Adipose tissue (tissue), 3 donors: Measurements from ENCODE around the gene PPP1R26. TPM values are rescaled to one million over a fixed set of nuclear protein-coding genes. Genes with fewer than 3 reads are reported as not detected.

ENCODE experiments used
- H3K27ac ChIP-seq: one replicate; pipeline ENCODE4 v1.5.1; 2013; ENCODE audit warnings: low read depth, low read length
- WGBS, 3 donors: extraction: QIAGEN DNeasy Blood & Tissue Kit; methylation state at CpG; one replicate each; pipeline ENCODE4 v1.1.7; 2013; 5-methylcytosine and 5-hydroxymethylcytosine counted together
- polyA plus RNA-seq, 3 donors: library from polyadenylated mRNA; stranded (reverse); fragments of 200-250 nt; gene quantifications; one replicate each; pipeline ENCODE4 v1.2.3, GENCODE V29; 2013
- donor health status: healthy with polysubstance abuse.
- donor health status: Bipolar disorder and iron deficiency.
- donor health status: healthy.

Gene PPP1R26
- polyA plus RNA-seq, 3 donors = 5.3 to 5.9 (median 5.9) TPM

DNA sequence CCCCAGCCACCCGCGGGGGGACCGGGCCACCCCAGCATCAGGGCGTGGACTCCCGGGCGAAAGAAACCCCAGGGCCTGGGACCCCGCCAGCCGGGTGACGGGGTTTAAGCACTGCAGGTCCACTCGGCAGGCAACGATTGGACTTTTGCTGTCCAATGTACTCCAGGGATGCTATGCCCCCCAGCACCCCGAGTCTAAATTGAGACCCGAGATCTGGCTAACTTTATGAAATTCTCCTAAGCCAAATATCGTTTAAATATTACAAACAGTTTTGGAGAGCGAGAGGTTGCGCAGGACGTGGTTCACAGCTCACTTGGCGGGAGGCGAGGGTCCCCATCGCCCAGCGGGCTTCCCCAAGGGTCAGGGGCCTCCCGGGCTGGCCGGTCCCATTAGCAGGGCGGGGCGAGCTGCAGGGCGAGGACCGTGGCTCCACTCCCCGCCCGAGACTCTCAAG lies 20.5 kb downstream of the PPP1R26 start:
- 0 to 1% (median 0%) methylated on average over 29 of the region's 29 CpGs for WGBS, 3 donors
- no peak overlapping the region for H3K27ac ChIP-seq

DNA sequence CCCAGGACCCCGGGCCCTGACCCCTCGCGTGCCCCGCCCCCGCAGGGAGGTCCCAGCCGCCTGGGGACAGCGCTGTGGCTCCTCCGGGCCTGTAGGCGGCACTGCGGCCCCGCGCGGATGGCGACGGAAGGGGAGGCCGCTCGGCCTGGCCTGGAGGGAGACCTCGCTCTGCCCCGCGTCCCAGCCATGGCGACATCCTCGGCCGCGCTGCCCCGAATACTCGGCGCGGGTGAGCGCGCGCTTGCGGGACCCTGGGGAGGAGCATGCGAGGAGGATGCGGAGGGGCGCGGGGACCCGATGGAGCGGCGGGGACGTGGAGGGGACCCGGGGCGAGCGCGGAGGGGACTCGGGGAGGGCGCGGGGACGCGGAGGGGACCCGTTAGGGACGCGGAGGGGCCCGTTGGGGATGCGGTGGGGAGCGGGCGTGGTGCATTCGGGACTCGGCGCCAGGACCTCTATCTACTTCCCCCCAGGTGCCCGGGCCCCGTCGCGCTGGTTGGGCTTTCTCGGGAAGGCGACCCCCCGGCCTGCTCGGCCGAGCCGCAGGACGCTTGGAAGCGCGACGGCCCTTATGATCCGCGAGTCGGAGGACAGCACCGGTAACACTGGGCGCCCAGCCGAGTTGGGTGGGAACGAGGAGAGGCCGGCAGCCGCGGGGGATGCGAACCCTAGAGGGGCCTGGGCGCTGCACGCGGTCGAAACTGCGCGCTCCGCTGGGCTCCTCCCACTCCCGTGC lies 21.1 kb downstream of the PPP1R26 start, which contains the start of gene MRPS2:
MRPS2 (plus strand) TSS at position 158 of the 736 bp plus-strand sequence; CDS start at position 187, 29 bp downstream.
- 0 to 1% (median 0%) methylated on average over 61 to 91 of the region's 92 CpGs for WGBS, 3 donors

GRCh38 chr9:135501261-135502167 lies 21.9 kb downstream of the PPP1R26 start:
- 37 to 47% (median 45%) methylated on average over 37 to 38 of the region's 38 CpGs for WGBS, 3 donors
- no peak overlapping the region for H3K27ac ChIP-seq

More for the DNA sequence above, 21.1 kb downstream of the PPP1R26 start, which contains the start of gene MRPS2:
- no peak within 1 kb of the TSS for H3K27ac ChIP-seq

GRCh38 chr9:135502168-135502872 lies 22.7 kb downstream of the PPP1R26 start:
- 78 to 92% (median 86%) methylated on average over 15 of the region's 15 CpGs for WGBS, 3 donors

DNA sequence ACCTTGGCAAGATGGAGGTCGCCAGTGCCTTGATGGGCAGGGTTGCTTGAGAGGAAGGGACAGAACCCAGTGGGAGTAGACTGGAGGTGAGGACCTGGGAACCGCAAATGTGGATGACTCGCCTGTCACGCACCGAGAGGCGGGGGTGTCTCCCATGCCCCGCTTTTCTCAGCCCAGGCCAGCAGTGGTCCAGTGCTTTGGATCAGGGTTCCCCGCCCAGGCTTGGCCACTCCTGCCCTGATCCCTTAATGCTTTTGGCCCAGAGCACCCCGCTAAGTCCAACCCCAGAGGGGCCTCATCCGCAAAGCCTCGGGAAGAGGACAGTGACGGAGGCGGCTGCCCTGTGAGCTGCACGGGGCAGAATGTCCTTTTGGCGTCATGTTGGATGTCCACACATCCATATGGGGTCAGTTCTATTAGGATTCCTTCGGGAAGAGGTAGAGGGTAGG lies 23.3 kb downstream of the PPP1R26 start:
- 88 to 92% (median 89%) methylated on average over 13 to 16 of the region's 16 CpGs for WGBS, 3 donors
- no peak overlapping the region for H3K27ac ChIP-seq

More at GRCh38 chr9:135502168-135502872, 22.7 kb downstream of the PPP1R26 start:
- no peak overlapping the region for H3K27ac ChIP-seq

GRCh38 chr9:135503371-135504261 lies 24.0 kb downstream of the PPP1R26 start:
- no peak overlapping the region for H3K27ac ChIP-seq
- 86 to 92% (median 91%) methylated on average over 41 of the region's 41 CpGs for WGBS, 3 donors

DNA sequence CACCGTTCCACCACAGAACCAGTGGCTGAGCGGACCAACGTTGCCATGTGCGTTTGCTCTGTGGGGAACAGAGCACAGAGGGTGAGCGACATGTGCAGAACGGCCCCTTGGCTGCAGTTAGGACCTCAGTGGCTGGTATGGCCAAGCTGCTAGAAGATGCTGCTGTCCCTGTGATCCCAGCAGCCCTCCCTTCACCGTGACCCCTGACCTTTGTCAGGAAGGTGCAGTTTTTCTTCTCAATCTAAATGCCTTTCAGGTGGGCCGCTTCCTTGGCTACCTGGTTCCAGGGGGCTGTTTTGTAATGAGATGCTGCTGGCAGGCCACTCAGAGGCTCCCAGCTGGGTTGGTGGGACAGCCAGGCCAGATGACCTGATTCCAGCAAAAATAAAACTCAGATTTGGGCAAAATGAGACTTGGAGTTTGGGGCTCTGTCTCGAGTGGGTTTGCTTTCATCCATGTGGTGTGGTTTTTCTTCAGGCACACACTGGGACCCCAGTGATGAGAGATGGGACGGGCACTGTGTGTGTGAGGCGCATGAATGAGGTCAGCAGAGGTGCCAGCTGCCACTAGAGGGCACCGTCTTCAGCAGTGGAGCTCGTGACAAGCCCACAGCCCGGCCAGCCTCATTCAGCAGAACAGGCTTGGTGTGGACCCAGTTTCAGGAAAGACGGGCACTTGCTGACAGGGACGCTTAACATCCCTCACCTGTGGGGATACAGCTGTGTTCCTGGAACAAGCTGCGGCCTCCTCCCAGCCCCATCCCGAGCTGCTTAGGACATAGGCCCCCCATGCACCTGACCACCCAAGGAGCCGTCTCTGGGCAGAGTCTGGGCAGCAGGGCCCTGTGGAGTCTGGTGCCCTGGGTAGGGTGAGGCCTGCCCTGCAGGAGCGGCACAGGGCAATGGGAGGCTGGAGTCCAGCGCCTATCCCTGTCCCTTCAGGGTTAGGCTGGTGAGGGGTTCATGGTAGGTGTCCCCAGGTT lies 25.0 kb downstream of the PPP1R26 start:
- no peak overlapping the region for H3K27ac ChIP-seq
- WGBS, 3 donors = 66 to 68% (median 68%) methylated on average over 21 of the region's 21 CpGs

DNA sequence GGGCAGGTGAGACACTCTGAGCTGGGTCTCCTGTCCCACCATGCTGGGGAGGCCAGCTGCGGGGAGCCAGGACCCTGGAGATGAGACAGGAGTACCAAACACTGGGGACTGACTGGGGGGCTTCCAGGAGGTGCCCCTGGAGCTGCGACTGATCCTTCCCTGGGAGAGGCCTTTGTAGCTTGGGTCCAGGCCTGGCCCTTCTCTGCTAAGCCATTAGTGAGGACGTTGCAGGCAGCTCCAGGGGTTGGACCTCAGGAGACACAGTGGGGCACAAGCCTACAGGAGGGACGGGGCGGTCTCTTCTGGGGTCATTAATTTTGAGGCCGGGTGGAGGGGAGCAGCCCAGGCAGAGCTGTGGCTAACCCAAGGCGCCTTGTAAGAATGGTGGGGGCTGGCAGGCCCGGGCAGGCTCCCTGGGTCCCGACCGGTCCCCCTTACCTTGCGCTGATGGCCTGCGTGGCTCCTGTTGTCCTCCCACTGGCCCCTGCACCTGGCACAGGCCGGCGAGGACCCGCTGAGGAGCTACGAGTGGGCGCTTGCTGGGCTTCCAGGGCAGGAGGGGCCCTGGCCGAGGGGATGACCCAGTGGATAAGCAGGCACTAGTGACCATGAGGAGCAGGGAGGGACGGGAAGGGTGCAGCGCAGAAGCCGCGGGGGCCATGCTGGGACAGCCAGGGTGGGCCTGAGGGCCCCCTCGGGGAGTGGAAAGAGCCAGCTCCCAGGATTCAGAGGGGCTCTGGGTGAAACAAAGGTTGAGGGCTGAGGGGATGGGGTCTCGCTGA lies 26.0 kb downstream of the PPP1R26 start:
- 86 to 89% (median 86%) methylated on average over 19 to 24 of the region's 24 CpGs for WGBS, 3 donors
- H3K27ac ChIP-seq = no peak overlapping the region

DNA sequence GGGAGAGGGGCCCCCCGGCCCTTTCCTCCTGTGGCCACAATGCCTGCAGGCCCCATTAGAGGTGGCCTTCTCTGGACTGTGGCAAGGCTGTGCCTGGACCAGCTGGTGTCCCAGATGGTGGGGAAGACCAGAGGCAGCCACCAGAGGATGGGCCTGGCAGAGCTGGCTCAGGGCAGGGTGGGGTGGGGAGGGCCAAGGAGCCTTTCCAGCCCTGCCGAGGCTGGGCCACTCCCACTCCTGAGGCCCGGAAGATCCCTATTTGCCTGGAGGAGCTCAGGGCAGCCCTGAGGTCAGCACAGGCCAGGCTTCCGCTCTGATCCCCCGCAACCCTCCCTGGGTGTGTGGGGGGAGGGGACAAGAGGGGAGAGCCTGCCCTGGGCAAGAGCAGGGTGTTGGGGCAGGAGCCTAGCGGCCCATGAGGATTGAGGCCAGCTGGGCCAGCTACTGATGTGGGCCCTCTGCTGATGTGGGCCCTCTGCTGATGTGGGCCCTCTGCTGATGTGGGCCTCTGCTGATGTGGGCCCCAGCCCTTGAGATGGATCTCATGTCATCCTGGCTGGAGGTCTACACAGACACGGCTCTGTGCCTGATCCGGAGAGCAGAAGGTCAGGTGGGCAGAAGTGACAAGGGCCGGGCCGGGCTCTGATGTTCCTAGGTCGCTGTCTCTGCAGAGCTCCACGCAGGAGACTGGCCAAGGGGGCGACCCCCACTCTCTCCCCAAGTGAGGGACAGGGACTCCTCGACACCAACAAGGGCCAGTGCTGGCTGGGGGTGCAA lies 26.9 kb downstream of the PPP1R26 start:
- H3K27ac ChIP-seq = no peak overlapping the region
- WGBS, 3 donors = 61 to 69% (median 66%) methylated on average over 13 to 14 of the region's 14 CpGs

GRCh38 chr9:135507104-135508035 lies 27.8 kb downstream of the PPP1R26 start:
- 81 to 88% (median 87%) methylated on average over 23 of the region's 23 CpGs for WGBS, 3 donors

GRCh38 chr9:135508211-135508820 lies 28.7 kb downstream of the PPP1R26 start:
- WGBS, 3 donors = 81 to 92% (median 90%) methylated on average over 9 of the region's 9 CpGs
- no peak overlapping the region for H3K27ac ChIP-seq

More at GRCh38 chr9:135507104-135508035, 27.8 kb downstream of the PPP1R26 start:
- no peak overlapping the region for H3K27ac ChIP-seq

GRCh38 chr9:135509458-135509857 lies 29.9 kb downstream of the PPP1R26 start:
- no peak overlapping the region for H3K27ac ChIP-seq
- 69 to 97% (median 87%) methylated on average over 2 of the region's 2 CpGs for WGBS, 3 donors

DNA sequence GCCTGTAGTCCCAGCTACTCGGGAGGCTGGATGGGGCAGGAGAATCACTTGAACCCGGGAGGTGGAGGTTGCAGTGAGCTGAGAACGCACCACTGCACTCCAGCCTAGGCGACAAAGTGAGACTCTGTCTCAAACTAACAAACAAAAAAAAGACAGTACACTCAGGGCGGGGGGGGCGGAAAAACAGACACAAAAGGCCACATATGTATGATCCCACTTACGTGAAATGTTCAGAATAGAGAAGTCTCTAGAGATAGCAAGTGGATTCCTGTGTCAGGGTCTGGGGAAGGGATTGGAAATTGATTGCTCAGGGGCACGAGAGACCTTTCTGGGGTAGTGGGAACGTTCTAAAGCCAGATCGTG lies 32.6 kb downstream of the PPP1R26 start:
- WGBS, 3 donors = 67 to 82% (median 79%) methylated on average over 10 of the region's 10 CpGs

GRCh38 chr9:135512904-135513303 lies 33.3 kb downstream of the PPP1R26 start:
- WGBS, 3 donors = 55 to 58% (median 55%) methylated on average over 7 of the region's 7 CpGs
- no peak overlapping the region for H3K27ac ChIP-seq

More for the DNA sequence above, 32.6 kb downstream of the PPP1R26 start:
- no peak overlapping the region for H3K27ac ChIP-seq
